Frontal cortex (tissue), 4 donors: ENCODE measurements around the gene SNAPIN. TPM values are rescaled to one million over a fixed set of nuclear protein-coding genes. Genes with fewer than 3 reads are reported as not detected.
"Not testable (repeated sequence)": the region's sequence is repeated elsewhere in the genome, so short reads cannot be mapped to it uniquely, and the experiment has no call there.

Experiments
- DNase-seq, 2 donors: peaks; one replicate each; pipeline ENCODE4 v3.0.0; 2012; ENCODE audit warnings: low spot score in 2 of 2
- FAIRE-seq: peaks from 2 replicates; lab custom pipeline; 2012; peaks lifted over from hg19 to GRCh38; lab: Jason Lieb, UNC
- total RNA-seq: library from RNA; depleted of rRNA; stranded (reverse); fragments of >200 nt; gene quantifications from one replicate; pipeline ENCODE4 v1.2.3, GENCODE V29; 2014
- donor health status: control.
- donor health status: control.
- donor health status: control.

The SNAPIN gene
- total RNA-seq, 1 donor from 2014 or later, result 46.1 TPM

- FAIRE-seq (no peak), DNase-seq (no peak)
These were observed 32.0 kb upstream of the SNAPIN start for GRCh38 chr1:153626477-153626903.

GRCh38 chr1:153626904-153627714 lies 31.4 kb upstream of the SNAPIN start, which contains the start of gene S100A13:
Gene S100A13 (minus strand): TSS chr1:153627505. CDS start chr1:153626472, 1,033 bp downstream.
- peak in 1 of 2 donors; percentile 61 for DNase-seq
- no peak for FAIRE-seq

- FAIRE-seq (no peak), DNase-seq (peak in 1 of 2 donors; percentile 61)
These were observed 30.5 kb upstream of the SNAPIN start, which contains the start of gene S100A1 for GRCh38 chr1:153627715-153628626. Gene S100A1 (plus strand): TSS chr1:153628434. CDS start chr1:153630522, 2,088 bp downstream.

GRCh38 chr1:153628638-153629342 lies 29.7 kb upstream of the SNAPIN start:
- FAIRE-seq (no peak), DNase-seq (no peak)

- no peak for FAIRE-seq
- DNase-seq, result no peak
These were observed 29.2 kb upstream of the SNAPIN start for GRCh38 chr1:153629343-153629665.

GRCh38 chr1:153629971-153630370 lies 28.5 kb upstream of the SNAPIN start:
- FAIRE-seq (no peak), DNase-seq (no peak)

GRCh38 chr1:153630384-153630783 lies 28.1 kb upstream of the SNAPIN start:
- DNase-seq (no peak), FAIRE-seq (no peak)

GRCh38 chr1:153631047-153632022 lies 27.2 kb upstream of the SNAPIN start:
- no peak for FAIRE-seq
- DNase-seq, result no peak

- DNase-seq (peak in 1 of 2 donors; percentile 47), FAIRE-seq (no peak)
These were observed 25.2 kb upstream of the SNAPIN start for GRCh38 chr1:153633161-153633753.

- DNase-seq, result peak; percentile 88 to 99
- FAIRE-seq, result peak; percentile 36
These were observed 24.5 kb upstream of the SNAPIN start, which contains the start of gene CHTOP for GRCh38 chr1:153633754-153634665. Gene CHTOP (plus strand): TSS chr1:153634066. CDS start chr1:153636589, 2,523 bp downstream.

- no peak for FAIRE-seq
- no peak for DNase-seq
These were observed 22.6 kb upstream of the SNAPIN start for GRCh38 chr1:153635872-153636271.

GRCh38 chr1:153636312-153636711 lies 22.2 kb upstream of the SNAPIN start:
- DNase-seq (no peak), FAIRE-seq (no peak)

- DNase-seq (no peak), FAIRE-seq (no peak)
These were observed 20.2 kb upstream of the SNAPIN start for GRCh38 chr1:153638261-153638660.

- FAIRE-seq (no peak), DNase-seq (no peak)
These were observed 19.2 kb upstream of the SNAPIN start for GRCh38 chr1:153639280-153639679.

GRCh38 chr1:153640213-153640612 lies 18.3 kb upstream of the SNAPIN start:
- not testable (repeated sequence) for FAIRE-seq

GRCh38 chr1:153640861-153641260 lies 17.6 kb upstream of the SNAPIN start:
- no peak for FAIRE-seq
- DNase-seq, result no peak

More at GRCh38 chr1:153640213-153640612, 18.3 kb upstream of the SNAPIN start:
- DNase-seq, result not testable (repeated sequence)

- FAIRE-seq, result no peak
- DNase-seq, result no peak
These were observed 16.3 kb upstream of the SNAPIN start for GRCh38 chr1:153642161-153642560.
